Retinal pigment epithelial cell (primary cell): ENCODE data around the gene NDUFB7.

Experiments
- DNase-seq: peaks from one replicate; pipeline ENCODE4 v3.0.0-alpha.2; 2010; ENCODE audit warnings: low read depth
- H3K4me3 ChIP-seq: 2 replicates; pipeline ENCODE4 v1.5.1; 2011; ENCODE audit warnings: mild to moderate bottlenecking, low read length, control low read depth, moderate library complexity
- TF ChIP-seq, protein P1 (sequence below): conservative IDR thresholded peaks from 2 replicates; pipeline ENCODE4 v1.5.1; 2011; ENCODE audit warnings: low read depth, low read length, control low read depth, inconsistent platforms

Gene NDUFB7

GRCh38 chr19:14580623-14581237, 8.9 kb upstream of the NDUFB7 start:
- TF ChIP-seq, protein P1, sequence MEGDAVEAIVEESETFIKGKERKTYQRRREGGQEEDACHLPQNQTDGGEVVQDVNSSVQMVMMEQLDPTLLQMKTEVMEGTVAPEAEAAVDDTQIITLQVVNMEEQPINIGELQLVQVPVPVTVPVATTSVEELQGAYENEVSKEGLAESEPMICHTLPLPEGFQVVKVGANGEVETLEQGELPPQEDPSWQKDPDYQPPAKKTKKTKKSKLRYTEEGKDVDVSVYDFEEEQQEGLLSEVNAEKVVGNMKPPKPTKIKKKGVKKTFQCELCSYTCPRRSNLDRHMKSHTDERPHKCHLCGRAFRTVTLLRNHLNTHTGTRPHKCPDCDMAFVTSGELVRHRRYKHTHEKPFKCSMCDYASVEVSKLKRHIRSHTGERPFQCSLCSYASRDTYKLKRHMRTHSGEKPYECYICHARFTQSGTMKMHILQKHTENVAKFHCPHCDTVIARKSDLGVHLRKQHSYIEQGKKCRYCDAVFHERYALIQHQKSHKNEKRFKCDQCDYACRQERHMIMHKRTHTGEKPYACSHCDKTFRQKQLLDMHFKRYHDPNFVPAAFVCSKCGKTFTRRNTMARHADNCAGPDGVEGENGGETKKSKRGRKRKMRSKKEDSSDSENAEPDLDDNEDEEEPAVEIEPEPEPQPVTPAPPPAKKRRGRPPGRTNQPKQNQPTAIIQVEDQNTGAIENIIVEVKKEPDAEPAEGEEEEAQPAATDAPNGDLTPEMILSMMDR: no peak
- DNase-seq: no peak
- no peak overlapping the region for H3K4me3 ChIP-seq

DNA sequence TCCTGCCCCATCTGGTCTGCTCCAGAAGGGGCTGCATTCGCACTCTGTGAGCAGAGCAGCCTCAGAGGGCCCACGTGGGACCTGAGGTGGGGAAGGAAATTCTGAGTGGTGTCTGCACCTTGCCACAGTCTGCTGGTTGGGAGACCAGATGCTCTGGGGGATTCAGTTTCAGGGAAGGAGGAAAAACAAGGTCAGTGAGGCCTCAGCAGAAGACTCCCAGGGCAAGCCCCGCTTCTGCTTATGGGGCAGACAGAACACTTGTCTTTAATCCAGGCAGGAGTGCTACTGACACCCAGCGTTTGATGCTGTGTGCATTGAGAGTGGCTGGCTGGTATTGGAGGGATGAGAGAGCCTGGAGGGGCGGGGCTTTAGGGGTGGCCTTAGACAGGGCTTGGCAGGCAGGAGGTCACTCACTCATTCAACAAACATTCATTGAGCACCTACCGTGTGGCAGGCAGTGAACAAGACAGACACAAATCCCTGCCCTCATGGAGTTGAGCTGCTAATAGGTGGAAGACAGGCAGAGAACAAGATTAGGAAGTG, 6.1 kb upstream of the NDUFB7 start:
- DNase-seq: no peak
- TF ChIP-seq, protein P1: no peak
- H3K4me3 ChIP-seq: no peak overlapping the region

DNA sequence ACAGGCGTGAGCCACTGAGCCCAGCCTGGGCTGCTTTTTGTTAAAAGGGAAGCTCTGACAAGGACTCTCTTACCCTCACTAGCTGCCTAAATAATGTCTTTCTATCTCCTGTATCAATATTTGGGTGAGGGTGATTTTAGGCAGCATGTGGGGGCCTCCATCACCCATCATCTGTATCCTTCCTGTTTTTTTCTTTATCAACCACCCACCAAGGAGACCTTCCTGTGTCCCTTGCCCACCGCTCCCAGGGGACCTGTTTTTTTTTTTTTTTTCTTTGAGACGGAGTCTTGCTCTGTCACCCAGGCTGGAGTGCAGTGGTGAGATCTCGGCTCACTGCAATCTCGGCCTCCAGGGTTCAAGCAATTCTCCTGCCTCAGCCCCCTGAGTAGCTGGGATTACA, 5.4 kb upstream of the NDUFB7 start:
- TF ChIP-seq, protein P1: no peak
- H3K4me3 ChIP-seq: no peak overlapping the region
- DNase-seq: no peak

DNA sequence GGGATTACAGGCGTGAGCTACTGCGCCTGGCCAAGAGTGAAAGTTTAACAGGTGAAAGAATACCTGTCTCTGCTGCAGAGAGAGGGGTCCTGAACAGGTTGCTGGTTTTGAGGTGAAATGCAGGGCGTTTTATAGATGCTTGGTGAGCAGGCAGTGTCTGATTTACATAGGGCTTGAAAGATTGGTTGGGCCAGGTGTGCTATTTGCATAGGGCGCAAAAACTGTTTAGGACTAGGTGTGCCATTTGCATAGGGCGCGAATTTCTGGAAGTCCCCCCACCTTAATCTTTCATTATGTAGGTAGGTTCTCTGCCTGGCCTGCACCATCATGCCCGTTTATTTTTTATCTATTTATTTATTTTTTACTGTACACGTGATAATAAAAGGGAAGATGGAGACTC, 4.5 kb upstream of the NDUFB7 start:
- H3K4me3 ChIP-seq: no peak overlapping the region
- TF ChIP-seq, protein P1: no peak
- DNase-seq: no peak

DNA sequence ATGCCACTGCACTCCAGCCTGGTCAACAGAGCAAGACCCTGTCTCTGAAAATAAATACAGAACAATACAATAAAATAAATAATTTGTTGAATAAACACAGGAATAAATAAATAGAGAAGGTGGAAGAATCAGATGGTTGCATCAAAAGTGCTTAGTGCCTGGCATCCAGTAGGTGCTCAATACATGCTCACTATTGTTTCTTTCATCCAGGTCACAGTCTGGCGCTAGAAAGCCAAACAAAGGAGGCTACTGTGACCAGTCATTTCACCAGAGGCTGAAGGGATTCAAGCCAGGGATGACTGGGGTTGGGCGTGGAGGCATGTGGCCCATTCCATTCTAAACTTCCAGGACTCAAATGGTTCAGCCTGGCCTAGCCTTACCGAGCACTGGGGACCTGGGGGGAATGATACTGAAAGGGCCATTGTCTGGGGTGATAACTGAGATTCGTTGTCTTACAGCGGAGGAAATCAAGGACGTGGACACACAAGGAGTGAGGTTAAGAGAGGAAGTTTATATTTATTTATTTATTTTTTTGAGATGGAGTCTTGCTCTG, 3.6 kb upstream of the NDUFB7 start:
- TF ChIP-seq, protein P1: no peak
- no peak for DNase-seq
- no peak overlapping the region for H3K4me3 ChIP-seq

GRCh38 chr19:14570864-14571527, 870 bp downstream of the NDUFB7 start:
- H3K4me3 ChIP-seq: peak overlapping the region; percentile 80
- TF ChIP-seq, protein P1: no peak
- DNase-seq: no peak
